COLO829 (cell line): ENCODE measurements around the gene CLDN9.

ENCODE experiments used
- DNase-seq: peaks from one replicate; pipeline ENCODE4 v3.0.0; 2012; ENCODE audit warnings: low spot score

Gene CLDN9

GRCh38 chr16:2974319-2975056 lies 38.2 kb upstream of the CLDN9 start:
- DNase-seq, result no peak

GRCh38 chr16:2975161-2975795 lies 37.4 kb upstream of the CLDN9 start:
- DNase-seq, result no peak

- no peak for DNase-seq
Measured at GRCh38 chr16:2976201-2976600, 36.5 kb upstream of the CLDN9 start.

- DNase-seq, result no peak
Measured at GRCh38 chr16:2976673-2977072, 36.0 kb upstream of the CLDN9 start.

- DNase-seq, result no peak
Measured at GRCh38 chr16:2977440-2977839, 35.3 kb upstream of the CLDN9 start.

GRCh38 chr16:2979669-2980226 lies 33.0 kb upstream of the CLDN9 start:
- no peak for DNase-seq

- DNase-seq, result peak; percentile 99
Measured at GRCh38 chr16:2980227-2981176, 32.2 kb upstream of the CLDN9 start, which contains the start of gene PKMYT1. Gene PKMYT1, minus strand, starts transcription at chr16:2980446. Its CDS starts 789 bp downstream, at chr16:2979657.

- no peak for DNase-seq
Measured at GRCh38 chr16:2981177-2981898, 31.4 kb upstream of the CLDN9 start.

- no peak for DNase-seq
Measured at GRCh38 chr16:2981899-2982250, 30.8 kb upstream of the CLDN9 start.

- no peak for DNase-seq
Measured at GRCh38 chr16:2982402-2982801, 30.3 kb upstream of the CLDN9 start.

- DNase-seq, result peak; percentile 87
Measured at GRCh38 chr16:2983706-2984136, 29.0 kb upstream of the CLDN9 start.

- no peak for DNase-seq
Measured at GRCh38 chr16:2985462-2985861, 27.3 kb upstream of the CLDN9 start.

- no peak for DNase-seq
Measured at GRCh38 chr16:2985893-2986355, 26.8 kb upstream of the CLDN9 start.

GRCh38 chr16:2986623-2987188 lies 26.0 kb upstream of the CLDN9 start:
- no peak for DNase-seq

- no peak for DNase-seq
Measured at GRCh38 chr16:2987286-2987685, 25.4 kb upstream of the CLDN9 start.

GRCh38 chr16:2987833-2988232 lies 24.9 kb upstream of the CLDN9 start:
- DNase-seq, result no peak

- no peak for DNase-seq
Measured at GRCh38 chr16:2988590-2989099, 24.1 kb upstream of the CLDN9 start.

GRCh38 chr16:2990891-2991290 lies 21.8 kb upstream of the CLDN9 start:
- DNase-seq, result no peak

GRCh38 chr16:2991566-2992261 lies 21.0 kb upstream of the CLDN9 start:
- no peak for DNase-seq

GRCh38 chr16:2992383-2993081 lies 20.2 kb upstream of the CLDN9 start:
- DNase-seq, result no peak
